H1 (cell line): ENCODE results near the gene ZNF112. TPM values are rescaled to one million over a fixed set of nuclear protein-coding genes. Genes with fewer than 3 reads are reported as not detected.
A peak's percentile ranks its signal among the peaks of the same experiment; 100 is the strongest.

Experiments used
- BACH1 ChIP-seq: IDR thresholded peaks from 2 replicates; pipeline ENCODE4 v1.6.1; 2012; ENCODE audit warnings: low read length, improper control_type of control experiment
- CEBPB ChIP-seq: IDR thresholded peaks from 2 replicates; pipeline ENCODE4 v1.6.1; 2012; ENCODE audit warnings: low read depth, low read length
- CTBP2 ChIP-seq: IDR thresholded peaks from 2 replicates; pipeline ENCODE4 v1.7.0; 2011; ENCODE audit warnings: borderline replicate concordance, mild to moderate bottlenecking, moderate library complexity, mixed read lengths, low read length; ENCODE audit not compliant: insufficient read depth, insufficient read length
- EGR1 ChIP-seq: IDR thresholded peaks from 2 replicates; pipeline ENCODE4 v1.6.1; 2011; ENCODE audit warnings: low read depth, low read length, borderline replicate concordance
- HDAC2 ChIP-seq, 2 experiments: fragments of 300-600 bp in 1 of 2; sonication (generic) in 1 of 2; IDR thresholded peaks; 2 replicates each; pipeline ENCODE4 v1.6.1; 2011 to 2012; ENCODE audit warnings: low read depth in 2 of 2, low read length in 2 of 2, mild to moderate bottlenecking in 2 of 2, moderate library complexity in 2 of 2, borderline replicate concordance in 1 of 2, inconsistent platforms in 1 of 2
- HDAC6 ChIP-seq: IDR thresholded peaks from one replicate; pipeline ENCODE4 v1.7.1; 2012; ENCODE audit warnings: low read depth, mild to moderate bottlenecking, inconsistent platforms, low read length, moderate library complexity
- JUND ChIP-seq: IDR thresholded peaks from 2 replicates; pipeline ENCODE4 v1.6.1; 2011; ENCODE audit warnings: mild to moderate bottlenecking, improper control_type of control experiment, low read length
- KDM1A ChIP-seq: fragments of 200-600, 300-600 bp; sonication (generic); IDR thresholded peaks from 2 replicates; pipeline ENCODE4 v1.7.1; 2016; ENCODE audit warnings: mild to moderate bottlenecking, low read length, borderline replicate concordance
- KDM5A ChIP-seq: fragments of 200-600 bp; IDR thresholded peaks from 2 replicates; pipeline ENCODE4 v1.7.1; 2012; ENCODE audit warnings: mild to moderate bottlenecking, low read length, inconsistent platforms, mixed read lengths
- NRF1 ChIP-seq: IDR thresholded peaks from 2 replicates; pipeline ENCODE4 v1.6.1; 2011; ENCODE audit warnings: mild to moderate bottlenecking, low read depth, low read length, improper control_type of control experiment
- POLR2AphosphoS5 ChIP-seq: IDR thresholded peaks from 2 replicates; pipeline ENCODE4 v1.6.1; 2011; ENCODE audit warnings: low read depth, low read length
- RAD21 ChIP-seq, 2 experiments: IDR thresholded peaks in 1 of 2; conservative IDR thresholded peaks in 1 of 2; 2 replicates each; pipeline ENCODE4 v1.6.1; 2011; ENCODE audit warnings: low read depth in 2 of 2, low read length in 2 of 2, improper control_type of control experiment in 1 of 2, inconsistent platforms in 1 of 2, mild to moderate bottlenecking in 1 of 2, moderate library complexity in 1 of 2
- RFX5 ChIP-seq: IDR thresholded peaks from 2 replicates; pipeline ENCODE4 v1.6.1; 2011; ENCODE audit warnings: low read depth, low read length, improper control_type of control experiment, borderline replicate concordance
- SIN3A ChIP-seq, 2 experiments: IDR thresholded peaks in 1 of 2; conservative IDR thresholded peaks in 1 of 2; 2 replicates each; pipeline ENCODE4 v1.6.1; 2011 to 2012; ENCODE audit warnings: low read length in 2 of 2, improper control_type of control experiment in 1 of 2, low read depth in 1 of 2, mild to moderate bottlenecking in 1 of 2
- SP4 ChIP-seq: IDR thresholded peaks from 2 replicates; pipeline ENCODE4 v1.6.1; 2012; ENCODE audit warnings: low read length, inconsistent platforms
- TAF7 ChIP-seq: optimal IDR thresholded peaks from 2 replicates; pipeline ENCODE3; 2011; ENCODE audit warnings: low read depth, mild to moderate bottlenecking, inconsistent platforms, low read length, moderate library complexity, borderline replicate concordance
- ZNF274 ChIP-seq: IDR thresholded peaks from 2 replicates; pipeline ENCODE4 v1.7.0; 2012; ENCODE audit warnings: low read length, borderline replicate concordance; ENCODE audit errors: extremely low read depth
- polyA plus RNA-seq, 7 experiments: library from polyadenylated mRNA; depleted of rRNA in 3 of 7; stranded (reverse) in 5 of 7; unstranded in 2 of 7; fragments of >200 nt in 5 of 7; fragments of 200-250 nt in 2 of 7; gene quantifications; 1 replicate in 5 of 7; 2 replicates in 1 of 7; 4 replicates in 1 of 7; pipeline versions ENCODE4 v1.2.1 to v1.2.3, GENCODE V29; 2011 to 2013; ENCODE audit warnings: missing spikeins in 2 of 7, mixed read lengths in 2 of 7
- total RNA-seq: library from RNA; stranded (reverse); fragmentation: NEBNext Ultra II Directional; extraction: Animal tissue kit (Norgen Biotek cat#: 25700); gene quantifications from 2 replicates; pipeline ENCODE4 v1.2.1, GENCODE V29; 2021
- TF ChIP-seq, protein P1 (sequence below): IDR thresholded peaks from 2 replicates; pipeline ENCODE4 v1.6.1; 2012; ENCODE audit warnings: low read length, inconsistent platforms
- TF ChIP-seq, protein P2 (sequence below), 3 experiments: IDR thresholded peaks; 1 replicate in 2 of 3; 2 replicates in 1 of 3; pipeline versions ENCODE4 v1.5.1 to v1.6.1; 2011; ENCODE audit warnings: low read length in 3 of 3, mild to moderate bottlenecking in 3 of 3, inconsistent platforms in 2 of 3, low read depth in 1 of 3, moderate library complexity in 1 of 3; ENCODE audit not compliant: insufficient read depth in 1 of 3; ENCODE audit errors: control extremely low read depth in 1 of 3

Gene ZNF112
- total and polyA plus RNA-seq, 2 of the 8 experiments (the other 6 are each of a cell fraction or from before 2014, with no cell fraction given): 0.70 to 2.8 TPM

DNA sequence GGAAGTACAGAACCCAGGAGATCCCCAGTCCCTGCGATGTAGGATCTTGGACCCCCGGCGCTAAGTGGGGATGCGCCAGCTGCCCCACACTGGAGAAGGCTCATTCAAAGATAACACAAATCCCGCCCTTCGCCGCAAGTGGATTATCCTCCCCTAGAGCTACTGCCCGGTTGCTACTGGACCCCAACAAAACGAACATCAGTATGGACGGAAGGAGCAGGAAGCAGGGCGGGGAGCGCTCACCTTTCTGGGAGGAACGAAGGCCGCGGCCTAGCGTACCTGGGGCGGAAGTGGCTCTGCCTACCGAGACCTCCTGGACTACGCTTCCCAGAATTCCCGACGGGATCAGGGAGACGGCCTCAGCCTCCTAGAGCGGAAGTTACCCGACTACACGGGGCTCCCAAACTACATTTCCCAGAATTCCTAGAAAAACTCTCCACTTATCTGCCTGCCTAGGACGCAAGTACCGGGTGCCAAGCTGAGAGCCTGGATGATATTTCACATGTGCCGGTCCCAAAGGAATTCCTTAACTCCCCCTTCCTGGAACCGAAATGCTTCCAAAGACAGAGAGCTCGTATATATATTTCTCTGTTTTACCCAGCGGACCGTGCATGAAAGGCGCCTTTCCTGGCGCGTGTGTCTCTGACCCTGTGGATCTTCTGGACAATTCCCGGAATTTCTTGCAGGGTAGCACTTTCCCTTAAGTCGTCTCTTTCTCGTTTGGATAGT is at the start of gene ZNF112 (continued):
- TF ChIP-seq KDM5A (no peak), JUND (no peak), TAF7 (no peak), SIN3A (conservative IDR thresholded peaks at IDR 0.05 in 1 of 2, IDR thresholded peaks at IDR 0.05 in 1 of 2; ENCODE audit: low read depth in 1 of 2, low read length in 2 of 2) (0 out of 4 replicates have a peak, but pooled peaks of 1 of the 2 experiments have one; percentile 42), CEBPB (no peak), RFX5 (no peak), SP4 (no peak), RAD21 (IDR thresholded peaks at IDR 0.05 in 1 of 2, conservative IDR thresholded peaks at IDR 0.05 in 1 of 2; ENCODE audit: low read depth in 2 of 2, low read length in 2 of 2) (no peak), CTBP2 (no peak), KDM1A (no peak), HDAC6 (no peak), NRF1 (no peak), EGR1 (no peak), BACH1 (no peak), ZNF274 (no peak), POLR2AphosphoS5 (peak; percentile 69; the same call in 1 of the 2 replicates), HDAC2 (IDR thresholded peaks at IDR 0.05; ENCODE audit: borderline replicate concordance in 1 of 2, low read depth in 2 of 2, low read length in 2 of 2) (no peak)
- TF ChIP-seq, protein P1, sequence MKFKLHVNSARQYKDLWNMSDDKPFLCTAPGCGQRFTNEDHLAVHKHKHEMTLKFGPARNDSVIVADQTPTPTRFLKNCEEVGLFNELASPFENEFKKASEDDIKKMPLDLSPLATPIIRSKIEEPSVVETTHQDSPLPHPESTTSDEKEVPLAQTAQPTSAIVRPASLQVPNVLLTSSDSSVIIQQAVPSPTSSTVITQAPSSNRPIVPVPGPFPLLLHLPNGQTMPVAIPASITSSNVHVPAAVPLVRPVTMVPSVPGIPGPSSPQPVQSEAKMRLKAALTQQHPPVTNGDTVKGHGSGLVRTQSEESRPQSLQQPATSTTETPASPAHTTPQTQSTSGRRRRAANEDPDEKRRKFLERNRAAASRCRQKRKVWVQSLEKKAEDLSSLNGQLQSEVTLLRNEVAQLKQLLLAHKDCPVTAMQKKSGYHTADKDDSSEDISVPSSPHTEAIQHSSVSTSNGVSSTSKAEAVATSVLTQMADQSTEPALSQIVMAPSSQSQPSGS: no peak
- TF ChIP-seq, protein P2, sequence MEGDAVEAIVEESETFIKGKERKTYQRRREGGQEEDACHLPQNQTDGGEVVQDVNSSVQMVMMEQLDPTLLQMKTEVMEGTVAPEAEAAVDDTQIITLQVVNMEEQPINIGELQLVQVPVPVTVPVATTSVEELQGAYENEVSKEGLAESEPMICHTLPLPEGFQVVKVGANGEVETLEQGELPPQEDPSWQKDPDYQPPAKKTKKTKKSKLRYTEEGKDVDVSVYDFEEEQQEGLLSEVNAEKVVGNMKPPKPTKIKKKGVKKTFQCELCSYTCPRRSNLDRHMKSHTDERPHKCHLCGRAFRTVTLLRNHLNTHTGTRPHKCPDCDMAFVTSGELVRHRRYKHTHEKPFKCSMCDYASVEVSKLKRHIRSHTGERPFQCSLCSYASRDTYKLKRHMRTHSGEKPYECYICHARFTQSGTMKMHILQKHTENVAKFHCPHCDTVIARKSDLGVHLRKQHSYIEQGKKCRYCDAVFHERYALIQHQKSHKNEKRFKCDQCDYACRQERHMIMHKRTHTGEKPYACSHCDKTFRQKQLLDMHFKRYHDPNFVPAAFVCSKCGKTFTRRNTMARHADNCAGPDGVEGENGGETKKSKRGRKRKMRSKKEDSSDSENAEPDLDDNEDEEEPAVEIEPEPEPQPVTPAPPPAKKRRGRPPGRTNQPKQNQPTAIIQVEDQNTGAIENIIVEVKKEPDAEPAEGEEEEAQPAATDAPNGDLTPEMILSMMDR (IDR thresholded peaks at IDR 0.05; ENCODE audit: control extremely low read depth in 1 of 3, insufficient read depth in 1 of 3, low read depth in 1 of 3, low read length in 3 of 3): no peak
